T-helper 2 cell treated with Interferon-gamma antibody and Interleukin-4, amounts not matched to agents 100 ng/mL and 5 ng/mL, for 36 hours (primary cell): Measurements from ENCODE around the gene LRRC32. TPM values are rescaled to one million over a fixed set of nuclear protein-coding genes. Genes with fewer than 3 reads are reported as not detected.

Source experiments
- intact Hi-C: fragments of 100-400 bp; cut with micrococcal nuclease; formaldehyde crosslinking; loops from one replicate; pipeline ENCODE4 v1.15.1; 2023
- total RNA-seq: library from RNA; stranded (reverse); gene quantifications from 2 replicates; pipeline ENCODE4 v1.2.3, GENCODE V29; 2022

The LRRC32 gene
- 10.8 and 11.4 TPM in 2 replicates for total RNA-seq

- intact Hi-C loops = loop anchor here (5.0 kb wide), 1 partner anchor 78 kb away; no protein-coding TSS in a partner anchor
These were observed at the start of gene LRRC32 for GRCh38 chr11:76670485-76671236. LRRC32 (minus strand) TSS chr11:76670747; CDS start chr11:76665954, 4,793 bp downstream.

GRCh38 chr11:76719686-76720085 is 49.1 kb upstream of the LRRC32 start:
- intact Hi-C loops = loop anchor here (5.0 kb wide), 1 partner anchor 328 kb away; no protein-coding TSS in a partner anchor

- intact Hi-C loops = no loop called here
These were observed 48.7 kb upstream of the LRRC32 start for GRCh38 chr11:76719281-76719680.

- intact Hi-C loops = no loop called here
These were observed 47.3 kb upstream of the LRRC32 start for GRCh38 chr11:76717816-76718215.

GRCh38 chr11:76717369-76717768 is 46.8 kb upstream of the LRRC32 start:
- intact Hi-C loops = no loop called here

GRCh38 chr11:76716268-76716667 is 45.7 kb upstream of the LRRC32 start:
- intact Hi-C loops = no loop called here

- intact Hi-C loops = no loop called here
These were observed 43.9 kb upstream of the LRRC32 start for GRCh38 chr11:76714493-76714892.

GRCh38 chr11:76713499-76713898 is 43.0 kb upstream of the LRRC32 start:
- intact Hi-C loops = no loop called here

- intact Hi-C loops = no loop called here
These were observed 41.6 kb upstream of the LRRC32 start for GRCh38 chr11:76712125-76712524.

- intact Hi-C loops = no loop called here
These were observed 39.2 kb upstream of the LRRC32 start for GRCh38 chr11:76709756-76710155.

- intact Hi-C loops = no loop called here
These were observed 38.6 kb upstream of the LRRC32 start for GRCh38 chr11:76708972-76709660.

GRCh38 chr11:76707293-76707825 is 36.8 kb upstream of the LRRC32 start:
- intact Hi-C loops = no loop called here

GRCh38 chr11:76706667-76707066 is 36.1 kb upstream of the LRRC32 start:
- intact Hi-C loops = no loop called here

GRCh38 chr11:76705826-76706225 is 35.3 kb upstream of the LRRC32 start:
- intact Hi-C loops = no loop called here

GRCh38 chr11:76704171-76704948 is 33.8 kb upstream of the LRRC32 start:
- intact Hi-C loops = no loop called here

GRCh38 chr11:76703707-76704106 is 33.2 kb upstream of the LRRC32 start:
- intact Hi-C loops = no loop called here

GRCh38 chr11:76702336-76703128 is 32.0 kb upstream of the LRRC32 start:
- intact Hi-C loops = no loop called here

GRCh38 chr11:76701294-76702040 is 30.9 kb upstream of the LRRC32 start:
- intact Hi-C loops = no loop called here

GRCh38 chr11:76700177-76701100 is 29.9 kb upstream of the LRRC32 start:
- intact Hi-C loops = no loop called here
